Rectal smooth muscle tissue (tissue), 1 donor: ENCODE results near the gene PCED1B.

Experiments
- H3K27ac ChIP-seq: one replicate; pipeline ENCODE4 v1.7.0; 2013; ENCODE audit warnings: low read depth, low read length, inconsistent platforms
- H3K27me3 ChIP-seq: one replicate; pipeline ENCODE4 v1.7.0; 2013; ENCODE audit warnings: low read length; ENCODE audit not compliant: control insufficient read depth, insufficient read depth
- H3K36me3 ChIP-seq: one replicate; pipeline ENCODE4 v1.7.0; 2013; ENCODE audit warnings: low read length; ENCODE audit not compliant: control insufficient read depth, insufficient read depth
- H3K4me1 ChIP-seq: one replicate; pipeline ENCODE4 v1.7.0; 2013; ENCODE audit warnings: low read length; ENCODE audit not compliant: control insufficient read depth, insufficient read depth
- H3K4me3 ChIP-seq: one replicate; pipeline ENCODE4 v1.7.0; 2013; ENCODE audit warnings: low read length
- H3K9ac ChIP-seq: one replicate; pipeline ENCODE4 v1.7.0; 2013; ENCODE audit warnings: low read length

The PCED1B gene

DNA sequence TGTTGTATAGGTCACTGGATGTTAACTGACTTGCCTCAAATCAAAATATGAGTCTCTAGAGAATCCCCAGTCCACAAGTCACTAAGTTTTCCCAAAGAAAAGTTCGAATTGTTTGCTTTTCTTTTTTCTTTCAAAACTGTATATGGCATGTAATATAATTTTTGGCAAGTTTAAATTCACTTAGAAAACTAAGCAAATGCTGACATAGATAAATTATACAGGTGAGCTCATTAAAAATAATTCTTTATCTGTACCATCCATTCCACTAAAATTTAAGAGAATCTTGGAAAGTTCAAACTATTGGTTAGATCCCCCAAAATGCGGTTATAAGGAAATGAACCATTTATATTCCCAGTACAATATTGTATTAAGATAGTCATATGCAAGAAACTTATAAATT, 145.9 kb downstream of the PCED1B start:
- Histone ChIP-seq H3K4me1 (peaks cover 12% of the 10 kb centered on the region), H3K27ac (no peak overlapping the region), H3K36me3 (no peaks in the 10 kb centered on the region), H3K9ac (no peak overlapping the region), H3K4me3 (no peak overlapping the region), H3K27me3 (no peaks in the 10 kb centered on the region)

- no peaks in the 10 kb centered on the region for H3K27me3 ChIP-seq
- peaks cover 12% of the 10 kb centered on the region for H3K4me1 ChIP-seq
- no peak overlapping the region for H3K27ac ChIP-seq
- H3K9ac ChIP-seq, result no peak overlapping the region
- no peaks in the 10 kb centered on the region for H3K36me3 ChIP-seq
- no peak overlapping the region for H3K4me3 ChIP-seq
Observed at GRCh38 chr12:47226199-47226598, 146.8 kb downstream of the PCED1B start.

GRCh38 chr12:47228802-47229201, 149.4 kb downstream of the PCED1B start:
- Histone ChIP-seq H3K36me3 (no peaks in the 10 kb centered on the region), H3K9ac (no peak overlapping the region), H3K27ac (no peak overlapping the region), H3K4me3 (no peak overlapping the region), H3K4me1 (peaks cover 5% of the 10 kb centered on the region), H3K27me3 (no peaks in the 10 kb centered on the region)

DNA sequence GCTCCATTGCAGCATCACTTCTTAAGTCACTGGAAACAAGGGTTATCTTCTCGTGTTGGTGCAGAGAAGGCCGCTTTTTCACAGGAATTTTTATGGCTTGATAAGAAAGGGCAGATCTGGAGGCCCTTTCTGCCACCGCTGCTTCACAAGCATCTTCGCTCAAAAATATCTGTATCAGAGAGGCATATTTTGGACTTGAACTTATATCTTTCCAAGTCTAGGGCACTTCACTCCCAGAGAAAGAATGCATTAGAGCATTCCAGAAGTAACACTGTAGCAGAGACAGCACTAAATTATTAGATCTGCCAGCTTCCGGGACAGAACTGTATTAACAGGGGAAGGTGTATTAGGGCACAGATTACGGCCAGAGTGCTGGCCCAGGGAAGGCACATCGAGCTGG, 152.0 kb downstream of the PCED1B start:
- H3K27me3 ChIP-seq, result no peaks in the 10 kb centered on the region
- no peak overlapping the region for H3K27ac ChIP-seq
- no peak overlapping the region for H3K4me3 ChIP-seq
- no peaks in the 10 kb centered on the region for H3K36me3 ChIP-seq
- no peak overlapping the region for H3K9ac ChIP-seq
- no peaks in the 10 kb centered on the region for H3K4me1 ChIP-seq

GRCh38 chr12:47234576-47235141, 155.2 kb downstream of the PCED1B start:
- H3K4me3 ChIP-seq, result no peak overlapping the region
- no peak overlapping the region for H3K9ac ChIP-seq
- no peaks in the 10 kb centered on the region for H3K27me3 ChIP-seq
- H3K27ac ChIP-seq, result no peak overlapping the region
- H3K36me3 ChIP-seq, result no peaks in the 10 kb centered on the region
- H3K4me1 ChIP-seq, result no peaks in the 10 kb centered on the region

GRCh38 chr12:47235258-47236040, 156.0 kb downstream of the PCED1B start:
- H3K27me3 ChIP-seq, result no peaks in the 10 kb centered on the region
- no peak overlapping the region for H3K27ac ChIP-seq
- H3K4me1 ChIP-seq, result no peaks in the 10 kb centered on the region

GRCh38 chr12:47236109-47236714, 156.8 kb downstream of the PCED1B start:
- Histone ChIP-seq H3K4me1 (no peaks in the 10 kb centered on the region), H3K4me3 (no peak overlapping the region), H3K27ac (no peak overlapping the region), H3K36me3 (no peaks in the 10 kb centered on the region), H3K9ac (no peak overlapping the region), H3K27me3 (no peaks in the 10 kb centered on the region)

More at GRCh38 chr12:47235258-47236040, 156.0 kb downstream of the PCED1B start:
- Histone ChIP-seq H3K9ac (no peak overlapping the region), H3K36me3 (no peaks in the 10 kb centered on the region), H3K4me3 (no peak overlapping the region)

GRCh38 chr12:47237751-47238211, 158.4 kb downstream of the PCED1B start:
- Histone ChIP-seq H3K4me1 (no peaks in the 10 kb centered on the region), H3K27ac (no peak overlapping the region), H3K4me3 (no peak overlapping the region), H3K27me3 (no peaks in the 10 kb centered on the region), H3K9ac (no peak overlapping the region), H3K36me3 (no peaks in the 10 kb centered on the region)

DNA sequence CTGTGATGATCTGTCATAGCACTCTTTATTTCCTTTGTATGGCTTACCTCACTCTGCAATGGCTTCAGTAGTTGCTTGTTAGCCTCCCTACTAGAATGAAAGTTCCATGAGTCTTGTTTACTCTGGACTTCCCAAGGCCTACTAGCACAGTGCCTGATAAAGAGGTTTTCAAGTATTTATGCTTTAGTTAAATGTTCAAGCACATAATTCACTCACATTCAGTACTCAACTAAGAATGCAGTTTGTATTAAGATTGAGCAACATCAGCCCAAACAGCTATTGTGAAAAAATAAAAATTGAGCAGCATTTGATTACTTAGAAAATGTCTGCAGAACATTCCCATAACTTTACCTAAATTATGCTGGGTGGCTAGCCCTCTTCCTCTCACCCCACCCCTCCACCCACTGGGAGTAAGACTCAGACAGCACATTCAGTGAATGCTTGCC, 159.3 kb downstream of the PCED1B start:
- no peaks in the 10 kb centered on the region for H3K36me3 ChIP-seq
- H3K27ac ChIP-seq, result no peak overlapping the region
- no peaks in the 10 kb centered on the region for H3K27me3 ChIP-seq
- H3K4me1 ChIP-seq, result no peaks in the 10 kb centered on the region
- no peak overlapping the region for H3K9ac ChIP-seq
- H3K4me3 ChIP-seq, result no peak overlapping the region

- Histone ChIP-seq H3K4me1 (no peaks in the 10 kb centered on the region), H3K36me3 (no peaks in the 10 kb centered on the region), H3K9ac (no peak overlapping the region), H3K4me3 (no peak overlapping the region), H3K27me3 (no peaks in the 10 kb centered on the region), H3K27ac (no peak overlapping the region)
Observed at GRCh38 chr12:47242426-47242825, 163.0 kb downstream of the PCED1B start.

- no peak overlapping the region for H3K27ac ChIP-seq
- no peak overlapping the region for H3K9ac ChIP-seq
- no peaks in the 10 kb centered on the region for H3K27me3 ChIP-seq
- no peaks in the 10 kb centered on the region for H3K4me1 ChIP-seq
- no peak overlapping the region for H3K4me3 ChIP-seq
- no peaks in the 10 kb centered on the region for H3K36me3 ChIP-seq
Observed at GRCh38 chr12:47244835-47245234, 165.4 kb downstream of the PCED1B start.

DNA sequence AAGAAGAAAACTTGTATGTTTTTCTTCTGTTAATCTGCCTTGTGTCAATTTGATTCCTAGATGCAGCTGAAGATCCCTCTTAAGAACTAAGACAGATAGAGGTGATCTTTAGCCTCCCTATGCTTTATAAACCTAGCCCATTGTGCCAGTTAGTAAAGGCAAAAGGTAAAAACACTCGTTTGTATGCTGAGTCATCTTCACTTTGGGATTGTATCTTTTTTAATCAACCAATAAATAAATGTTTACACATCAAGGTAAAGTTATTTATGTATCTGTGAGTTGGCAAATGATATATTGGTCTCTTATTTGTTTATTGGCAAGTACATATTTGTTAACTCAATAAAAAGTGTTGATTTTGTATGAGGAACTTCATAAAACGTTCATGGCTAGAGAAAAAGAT, 166.2 kb downstream of the PCED1B start:
- no peak overlapping the region for H3K4me3 ChIP-seq
- no peak overlapping the region for H3K27ac ChIP-seq
- no peaks in the 10 kb centered on the region for H3K27me3 ChIP-seq
- H3K36me3 ChIP-seq, result no peaks in the 10 kb centered on the region
- H3K9ac ChIP-seq, result no peak overlapping the region
- H3K4me1 ChIP-seq, result no peaks in the 10 kb centered on the region
